NCI-H748 (cell line): ENCODE results near the gene KCTD17.

Experiments used
- DNase-seq: peaks from one replicate; lab custom pipeline; 2025; ENCODE audit not compliant: unreplicated experiment; lab: John Stamatoyannopoulos, UW

KCTD17 gene

GRCh38 chr22:37039466-37039865 is 12.1 kb upstream of the KCTD17 start:
- DNase-seq: no peak

- no peak for DNase-seq
These were observed 8.2 kb upstream of the KCTD17 start for GRCh38 chr22:37043209-37043827.

- DNase-seq: no peak
These were observed 7.6 kb upstream of the KCTD17 start for GRCh38 chr22:37043828-37044538.

- DNase-seq: no peak
These were observed 6.6 kb upstream of the KCTD17 start for GRCh38 chr22:37044634-37045625.

GRCh38 chr22:37045958-37046357 is 5.6 kb upstream of the KCTD17 start:
- peak; percentile 5 for DNase-seq

- DNase-seq: no peak
These were observed 5.0 kb upstream of the KCTD17 start for GRCh38 chr22:37046589-37046988.

GRCh38 chr22:37047006-37047405 is 4.5 kb upstream of the KCTD17 start:
- DNase-seq: no peak

- no peak for DNase-seq
These were observed 3.4 kb upstream of the KCTD17 start for GRCh38 chr22:37048133-37048532.

- DNase-seq: no peak
These were observed 2.3 kb upstream of the KCTD17 start for GRCh38 chr22:37049224-37049623.

GRCh38 chr22:37050913-37051312 is 629 bp upstream of the KCTD17 start:
- DNase-seq: no peak

GRCh38 chr22:37052386-37053309 is 1.1 kb downstream of the KCTD17 start:
- DNase-seq: no peak

GRCh38 chr22:37053310-37054055 is 1.9 kb downstream of the KCTD17 start:
- DNase-seq: no peak

GRCh38 chr22:37054056-37054395 is 2.5 kb downstream of the KCTD17 start:
- DNase-seq: peak; percentile 10

- DNase-seq: no peak
These were observed 3.2 kb downstream of the KCTD17 start for GRCh38 chr22:37054600-37055365.

- DNase-seq: no peak
These were observed 4.7 kb downstream of the KCTD17 start for GRCh38 chr22:37056246-37056645.

GRCh38 chr22:37057226-37057625 is 5.7 kb downstream of the KCTD17 start:
- DNase-seq: no peak

- DNase-seq: no peak
These were observed 6.4 kb downstream of the KCTD17 start for GRCh38 chr22:37057796-37058510.

- no peak for DNase-seq
These were observed 7.6 kb downstream of the KCTD17 start for GRCh38 chr22:37058917-37059701.
